HepG2 (cell line): Measurements from ENCODE around the gene PHACTR3. TPM values are rescaled to one million over a fixed set of nuclear protein-coding genes. Genes with fewer than 3 reads are reported as not detected.

Experiments used
- ATAC-seq: fragments of 200-7000 bp; cut with Tn5 transposase; 3 replicates; pipeline ENCODE4 v1.9.1; 2020; ENCODE audit warnings: mild to moderate bottlenecking, moderate library complexity
- BruUV-seq: library from RNA; stranded (reverse); fragments of 400-500 nt; replicated peaks from 2 replicates; lab custom pipeline; 2021; lab: Mats Ljungman, UMichigan
- CTCF ChIA-PET: fragments of 300-600 bp; formaldehyde crosslinking; extraction: SDS; loops from one replicate; lab custom pipeline; 2021; ENCODE audit warnings: low total read pairs, inconsistent platforms, low intra/inter-chr PET ratio; lab: Yijun Ruan, JAX
- POLR2A ChIA-PET: fragments of 350-600 bp; sonication (Branson Sonifier 250); formaldehyde crosslinking; loops from one replicate; lab custom pipeline; 2020; ENCODE audit warnings: antibody characterized with exemption, inconsistent platforms; lab: Yijun Ruan, JAX
- DNase-seq: peaks from one replicate; pipeline ENCODE4 v3.0.0-alpha.2; 2015; ENCODE audit warnings: low spot score
- FAIRE-seq: peaks from 3 replicates; lab custom pipeline; 2011; peaks lifted over from hg19 to GRCh38; lab: Jason Lieb, UNC
- H2AFZ ChIP-seq: one replicate; pipeline ENCODE4 v1.6.1; 2011; ENCODE audit warnings: low read length, inconsistent platforms
- H3K27ac ChIP-seq: fragments of 300-600 bp; 3 replicates; pipeline ENCODE4 v1.8.0; 2011; ENCODE audit warnings: mixed run types, mild to moderate bottlenecking, mixed read lengths, low read length, inconsistent platforms; ENCODE audit not compliant: insufficient read depth; ENCODE audit errors: extremely low read length
- H3K27me3 ChIP-seq, 2 experiments: fragments of 200-600 bp in 1 of 2; 2 replicates in 1 of 2; 3 replicates in 1 of 2; pipeline versions ENCODE4 v1.6.0 to v1.8.0; 2011; ENCODE audit warnings: low read length in 2 of 2, mild to moderate bottlenecking in 2 of 2, moderate library complexity in 2 of 2, inconsistent platforms in 1 of 2; ENCODE audit not compliant: insufficient read depth in 2 of 2, control insufficient read depth in 1 of 2
- H3K36me3 ChIP-seq, 2 experiments: fragments of 200-600 bp in 1 of 2; replicated peaks in 1 of 2; 2 replicates in 1 of 2; 3 replicates in 1 of 2; pipeline versions ENCODE4 v1.5.1 to v1.8.0; 2011; ENCODE audit warnings: low read length in 2 of 2, inconsistent platforms in 1 of 2; ENCODE audit not compliant: insufficient read depth in 2 of 2, control insufficient read depth in 1 of 2
- H3K4me1 ChIP-seq: 2 replicates; pipeline ENCODE4 v1.5.1; 2012; ENCODE audit warnings: low read length, inconsistent platforms; ENCODE audit not compliant: insufficient read depth
- H3K4me2 ChIP-seq: 2 replicates; pipeline ENCODE4 v1.6.0; 2011; ENCODE audit warnings: low read depth, low read length, inconsistent platforms
- H3K4me3 ChIP-seq, 3 experiments: fragments of 200-600 bp in 1 of 3; sonication (generic), shearing (Covaris generic) in 1 of 3; replicated peaks in 1 of 3; 2 replicates each; pipeline ENCODE4 v1.5.1; 2011 to 2016; ENCODE audit warnings: low read length in 3 of 3, inconsistent platforms in 2 of 3, low read depth in 2 of 3, mild to moderate bottlenecking in 2 of 3, control low read depth in 1 of 3, mixed read lengths in 1 of 3; ENCODE audit not compliant: insufficient read depth in 1 of 3
- H3K79me2 ChIP-seq: one replicate; pipeline ENCODE4 v1.6.1; 2011; ENCODE audit warnings: low read length, inconsistent platforms; ENCODE audit not compliant: insufficient read depth
- H3K9ac ChIP-seq: 2 replicates; pipeline ENCODE4 v1.6.0; 2011; ENCODE audit warnings: mild to moderate bottlenecking, low read depth, low read length, inconsistent platforms; ENCODE audit not compliant: insufficient read depth
- H3K9me3 ChIP-seq: 2 replicates; pipeline ENCODE4 v1.5.1; 2012; ENCODE audit warnings: mild to moderate bottlenecking, low read length
- H4K20me1 ChIP-seq: 2 replicates; pipeline ENCODE4 v1.6.0; 2011; ENCODE audit warnings: inconsistent platforms, mild to moderate bottlenecking, low read length, moderate library complexity; ENCODE audit not compliant: insufficient read depth
- DMAP1 ChIP-seq: IDR thresholded peaks from 2 replicates; pipeline ENCODE4 v1.6.1; 2016
- FOXC1 ChIP-seq: sonication (generic); formaldehyde crosslinking; IDR thresholded peaks from 2 replicates; pipeline ENCODE4 v1.8.0; 2022; ENCODE audit warnings: mild to moderate bottlenecking, missing genetic modification reagents, borderline replicate concordance
- IKZF1 ChIP-seq: fragments of 450-650 bp; IDR thresholded peaks from 2 replicates; pipeline ENCODE4 v1.7.1; 2016
- ISX ChIP-seq: sonication (generic); formaldehyde crosslinking; conservative IDR thresholded peaks from 2 replicates; pipeline ENCODE4 v1.5.0; 2020; ENCODE audit warnings: missing genetic modification reagents
- TAF15 ChIP-seq: fragments of 200-400 bp; formaldehyde crosslinking; IDR thresholded peaks from one replicate; pipeline ENCODE4 v1.6.1; 2018; ENCODE audit warnings: mild to moderate bottlenecking, low read depth, low read length; ENCODE audit not compliant: poor library complexity, severe bottlenecking
- ZNF33B ChIP-seq: sonication (generic); formaldehyde crosslinking; IDR thresholded peaks from 2 replicates; pipeline ENCODE4 v1.5.1; 2020; ENCODE audit warnings: mild to moderate bottlenecking, missing genetic modification reagents
- ZNF780A ChIP-seq: sonication (generic); formaldehyde crosslinking; IDR thresholded peaks from 2 replicates; pipeline ENCODE4 v1.8.0; 2022; ENCODE audit warnings: mild to moderate bottlenecking, missing genetic modification reagents, moderate library complexity
- WGBS: methylation state at CpG from one replicate; pipeline ENCODE4 v1.1.6; 2017; ENCODE audit warnings: low lambda C conversion rate; 5-methylcytosine and 5-hydroxymethylcytosine counted together
- in situ Hi-C: cut with HindIII; loops from 2 replicates; pipeline ENCODE4 v1.10.0; 2017; ENCODE audit warnings: low pct_unique_long_range_greater_than_20kb; ENCODE audit not compliant: extremely low pct_ligation_motif_present
- intact Hi-C: fragments of 100-400 bp; cut with micrococcal nuclease; formaldehyde crosslinking; loops from one replicate; pipeline ENCODE4 v1.10.0; 2022; ENCODE audit not compliant: unreplicated experiment
- polyA plus RNA-seq, 8 experiments: library from polyadenylated mRNA; depleted of rRNA in 3 of 8; stranded (reverse) in 7 of 8; unstranded in 1 of 8; fragments of >200 nt; fragmentation: Illumina TruSeq in 4 of 8; extraction: Trizol in 4 of 8; gene quantifications; 2 replicates each; pipeline versions ENCODE4 v1.2.1 to v1.2.3, GENCODE V29; 2011 to 2016; ENCODE audit warnings: low read depth in 4 of 8, missing spikeins in 1 of 8, mixed read lengths in 1 of 8; ENCODE audit not compliant: insufficient read depth in 1 of 8
- total RNA-seq, 5 experiments: library from RNA; depleted of rRNA; stranded (reverse); fragments of >200 nt; fragmentation: Illumina TruSeq; extraction: Trizol; gene quantifications; 2 replicates each; pipeline ENCODE4 v1.2.3, GENCODE V29; 2016; ENCODE audit warnings: low read depth in 1 of 5
- TF ChIP-seq, protein P1 (sequence below): sonication (generic); formaldehyde crosslinking; IDR thresholded peaks from 2 replicates; pipeline ENCODE4 v1.4.0; 2020; ENCODE audit warnings: missing genetic modification reagents, low read depth, mild to moderate bottlenecking, borderline replicate concordance
- TF ChIP-seq, protein P2 (sequence below): IDR thresholded peaks from 2 replicates; pipeline ENCODE4 v1.6.1; 2012; ENCODE audit warnings: low read length, improper control_type of control experiment

The PHACTR3 gene
- total and polyA plus RNA-seq, 2 of the 13 experiments (the other 11 are each of a cell fraction or from before 2014, with no cell fraction given) = not detected

DNA sequence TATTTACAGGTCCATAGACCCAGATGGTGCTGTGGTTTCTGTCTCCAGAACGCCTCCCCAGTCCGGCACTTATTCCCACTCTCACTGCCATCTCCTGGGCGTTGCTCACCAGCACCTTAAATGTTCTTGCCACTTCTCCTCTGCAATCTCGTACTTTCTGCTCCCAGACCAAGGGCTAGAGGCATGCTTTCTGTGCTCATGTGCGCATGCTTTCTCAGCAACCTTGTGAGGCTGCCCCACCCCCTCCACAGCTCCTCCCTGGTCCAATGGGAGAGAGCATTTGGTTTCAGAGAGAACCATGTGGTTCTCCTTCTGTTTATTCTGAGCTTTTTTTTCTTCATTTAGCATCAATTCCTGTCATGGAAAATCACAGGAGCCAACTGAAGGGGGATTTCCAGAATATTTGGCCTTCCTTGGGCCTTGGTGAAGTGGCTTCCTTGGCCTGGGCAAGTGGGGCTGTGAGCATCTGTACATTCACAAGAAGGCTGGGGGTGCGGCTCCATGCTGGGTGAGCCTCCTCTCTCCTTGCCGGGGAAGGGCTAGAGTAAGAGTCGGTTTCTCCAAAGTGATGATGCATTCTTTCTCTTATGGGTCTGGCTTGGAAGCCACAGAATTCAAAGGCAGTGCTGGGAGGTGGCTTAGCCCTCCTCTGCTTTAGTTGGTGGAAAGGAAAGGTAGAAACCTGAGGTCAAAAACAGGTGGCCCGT is 66.6 kb downstream of the PHACTR3 start:
- no peak for ATAC-seq
- TF ChIP-seq, protein P1, sequence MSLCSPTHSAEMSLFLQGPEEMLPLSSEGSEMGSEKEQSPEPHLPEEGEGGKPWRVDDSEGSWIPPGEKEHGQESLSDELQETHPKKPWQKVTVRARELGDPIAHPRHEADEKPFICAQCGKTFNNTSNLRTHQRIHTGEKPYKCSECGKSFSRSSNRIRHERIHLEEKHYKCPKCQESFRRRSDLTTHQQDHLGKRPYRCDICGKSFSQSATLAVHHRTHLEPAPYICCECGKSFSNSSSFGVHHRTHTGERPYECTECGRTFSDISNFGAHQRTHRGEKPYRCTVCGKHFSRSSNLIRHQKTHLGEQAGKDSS = no peak
- TF ChIP-seq ISX (CRISPR knock-in tag) (no peak), TAF15 (no peak), ZNF33B (CRISPR knock-in tag) (no peak), IKZF1 (no peak), ZNF780A (CRISPR knock-in tag) (no peak), FOXC1 (CRISPR knock-in tag) (no peak), DMAP1 (no peak)
- TF ChIP-seq, protein P2, sequence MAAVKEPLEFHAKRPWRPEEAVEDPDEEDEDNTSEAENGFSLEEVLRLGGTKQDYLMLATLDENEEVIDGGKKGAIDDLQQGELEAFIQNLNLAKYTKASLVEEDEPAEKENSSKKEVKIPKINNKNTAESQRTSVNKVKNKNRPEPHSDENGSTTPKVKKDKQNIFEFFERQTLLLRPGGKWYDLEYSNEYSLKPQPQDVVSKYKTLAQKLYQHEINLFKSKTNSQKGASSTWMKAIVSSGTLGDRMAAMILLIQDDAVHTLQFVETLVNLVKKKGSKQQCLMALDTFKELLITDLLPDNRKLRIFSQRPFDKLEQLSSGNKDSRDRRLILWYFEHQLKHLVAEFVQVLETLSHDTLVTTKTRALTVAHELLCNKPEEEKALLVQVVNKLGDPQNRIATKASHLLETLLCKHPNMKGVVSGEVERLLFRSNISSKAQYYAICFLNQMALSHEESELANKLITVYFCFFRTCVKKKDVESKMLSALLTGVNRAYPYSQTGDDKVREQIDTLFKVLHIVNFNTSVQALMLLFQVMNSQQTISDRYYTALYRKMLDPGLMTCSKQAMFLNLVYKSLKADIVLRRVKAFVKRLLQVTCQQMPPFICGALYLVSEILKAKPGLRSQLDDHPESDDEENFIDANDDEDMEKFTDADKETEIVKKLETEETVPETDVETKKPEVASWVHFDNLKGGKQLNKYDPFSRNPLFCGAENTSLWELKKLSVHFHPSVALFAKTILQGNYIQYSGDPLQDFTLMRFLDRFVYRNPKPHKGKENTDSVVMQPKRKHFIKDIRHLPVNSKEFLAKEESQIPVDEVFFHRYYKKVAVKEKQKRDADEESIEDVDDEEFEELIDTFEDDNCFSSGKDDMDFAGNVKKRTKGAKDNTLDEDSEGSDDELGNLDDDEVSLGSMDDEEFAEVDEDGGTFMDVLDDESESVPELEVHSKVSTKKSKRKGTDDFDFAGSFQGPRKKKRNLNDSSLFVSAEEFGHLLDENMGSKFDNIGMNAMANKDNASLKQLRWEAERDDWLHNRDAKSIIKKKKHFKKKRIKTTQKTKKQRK = no peak
- TF ChIP-seq, all 625 proteins: peak for 0
- no peak overlapping the region for H3K27ac ChIP-seq
- WGBS = 18% methylated on average over 9 of the region's 9 CpGs
- no peaks in the 10 kb centered on the region for H3K9me3 ChIP-seq
- DNase-seq (no peak), FAIRE-seq (no peak)
- no peaks in the 10 kb centered on the region for H3K4me1 ChIP-seq
- in situ Hi-C loops = no loop called here
- peaks cover 12 to 66% of the 10 kb centered on the region in 2 experiments; a peak in 4 of 5 replicates for H3K27me3 ChIP-seq
- ChIA-PET CTCF (no interaction called here), POLR2A (no interaction called here)
- H3K36me3 ChIP-seq = no peaks in the 10 kb centered on the region
- no peak overlapping the region for H3K4me2 ChIP-seq
- no peaks in the 10 kb centered on the region for H4K20me1 ChIP-seq
- H3K9ac ChIP-seq = no peak overlapping the region
- BruUV-seq = no TSS peak
- no peaks in the 10 kb centered on the region for H3K79me2 ChIP-seq
- H3K4me3 ChIP-seq = no peak overlapping the region
- H2AFZ ChIP-seq = no peak overlapping the region
- intact Hi-C loops = no loop called here
